ENCODE results near the gene ESRRB.

The ESRRB gene

GRCh38 chr14:76413962-76414600 lies 38.1 kb downstream of the ESRRB start:
- DNase-seq (ENCODE audit: low read depth) = no peak
- no peak overlapping the region for H3K4me3 ChIP-seq (ENCODE audit: low read depth, low read length)
- TF ChIP-seq CTCF (IDR thresholded peaks at IDR 0.05; ENCODE audit: low read depth, low read length, missing control alignments) = no peak

GRCh38 chr14:76419399-76419798 lies 43.5 kb downstream of the ESRRB start:
- H3K4me3 ChIP-seq (ENCODE audit: low read depth, low read length) = no peak overlapping the region
- DNase-seq (ENCODE audit: low read depth) = no peak
- TF ChIP-seq CTCF (IDR thresholded peaks at IDR 0.05; ENCODE audit: low read depth, low read length, missing control alignments) = no peak

DNA sequence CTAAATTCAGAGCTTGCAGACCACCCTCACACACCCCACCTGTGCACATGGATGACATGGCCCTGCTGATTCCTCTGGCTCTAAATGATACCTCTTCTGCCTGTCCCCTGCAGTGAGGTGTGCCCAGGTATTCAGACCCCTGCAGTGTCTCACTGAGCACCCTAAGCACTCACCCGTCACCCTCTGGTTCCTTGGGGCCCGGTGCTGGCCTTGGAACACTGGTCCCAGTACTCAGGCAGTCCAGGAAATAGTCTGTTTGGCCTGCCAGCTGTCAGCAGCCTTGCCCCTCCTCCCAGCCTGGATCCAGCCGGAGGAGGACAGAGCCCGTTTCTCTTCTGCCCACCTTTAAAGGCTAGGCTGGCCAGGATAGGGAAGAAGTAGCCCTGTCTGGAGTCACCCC lies 44.9 kb downstream of the ESRRB start:
- DNase-seq (ENCODE audit: low read depth) = no peak
- TF ChIP-seq CTCF (IDR thresholded peaks at IDR 0.05; ENCODE audit: low read depth, low read length, missing control alignments) = no peak
- no peak overlapping the region for H3K4me3 ChIP-seq (ENCODE audit: low read depth, low read length)

DNA sequence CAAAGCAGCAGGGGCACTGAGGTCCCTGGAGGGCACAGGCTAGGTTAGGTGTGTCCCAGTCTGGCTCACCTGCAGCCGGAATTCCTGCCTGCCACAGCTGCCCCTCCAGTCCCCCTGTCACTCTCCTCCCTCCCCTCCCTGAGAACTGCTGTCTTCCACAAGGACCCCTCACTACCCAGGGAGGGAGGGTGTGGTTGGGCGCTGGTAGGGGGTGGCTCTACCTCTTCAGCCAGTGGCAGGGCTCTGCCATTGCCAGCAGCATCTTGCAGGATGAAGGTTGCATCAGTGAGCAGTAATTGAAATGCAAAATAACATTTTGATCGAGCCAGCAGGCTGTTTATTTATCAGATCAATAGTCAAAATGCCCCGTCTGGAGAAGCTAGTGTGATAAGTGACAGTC lies 45.7 kb downstream of the ESRRB start:
- TF ChIP-seq CTCF (IDR thresholded peaks at IDR 0.05; ENCODE audit: low read depth, low read length, missing control alignments) = no peak
- no peak for DNase-seq (ENCODE audit: low read depth)
- no peak overlapping the region for H3K4me3 ChIP-seq (ENCODE audit: low read depth, low read length)

DNA sequence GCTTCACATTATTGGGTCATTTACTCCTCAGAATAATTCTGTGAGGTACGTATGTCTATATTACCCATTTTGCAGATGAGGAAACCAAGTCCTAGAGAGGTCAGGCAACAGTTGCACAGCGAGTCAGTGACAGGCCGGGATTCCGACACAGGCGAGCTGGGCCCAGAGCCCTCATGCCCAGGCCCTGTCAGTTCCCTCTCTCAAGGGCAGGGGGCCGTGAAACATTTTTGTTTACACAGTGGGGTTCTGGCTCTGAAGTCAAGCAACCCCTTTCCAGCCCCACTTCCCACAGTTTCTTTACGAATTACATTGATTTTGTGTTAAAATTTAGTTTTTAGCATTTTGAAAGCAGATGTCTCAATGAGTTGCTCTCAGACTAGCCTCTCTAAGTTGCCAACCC lies 46.7 kb downstream of the ESRRB start:
- no peak overlapping the region for H3K4me3 ChIP-seq (ENCODE audit: low read depth, low read length)
- TF ChIP-seq CTCF (IDR thresholded peaks at IDR 0.05; ENCODE audit: low read depth, low read length, missing control alignments) = no peak
- no peak for DNase-seq (ENCODE audit: low read depth)

- no peak for DNase-seq (ENCODE audit: low read depth)
- no peak for TF ChIP-seq CTCF (IDR thresholded peaks at IDR 0.05; ENCODE audit: low read depth, low read length, missing control alignments)
- no peak overlapping the region for H3K4me3 ChIP-seq (ENCODE audit: low read depth, low read length)
These were observed 47.6 kb downstream of the ESRRB start for GRCh38 chr14:76423534-76423933.

- no peak for DNase-seq (ENCODE audit: low read depth)
- peak; percentile 12 for TF ChIP-seq CTCF (IDR thresholded peaks at IDR 0.05; ENCODE audit: low read depth, low read length, missing control alignments)
- no peak overlapping the region for H3K4me3 ChIP-seq (ENCODE audit: low read depth, low read length)
These were observed 48.4 kb downstream of the ESRRB start for GRCh38 chr14:76424359-76424758.

Measured in GM12864 (cell line).